22Rv1 (cell line): ENCODE measurements around the gene CRELD2.

Experiments
- H3K27ac ChIP-seq: fragments of 450-650 bp; 2 replicates; pipeline ENCODE4 v1.5.1; 2017
- CTCF ChIP-seq: fragments of 450-650 bp; IDR thresholded peaks from 2 replicates; pipeline ENCODE4 v1.5.1; 2017; ENCODE audit warnings: mild to moderate bottlenecking
- ZFX ChIP-seq: fragments of 450-650 bp; IDR thresholded peaks from 2 replicates; pipeline ENCODE4 v1.6.1; 2017; ENCODE audit warnings: antibody characterized with exemption, borderline replicate concordance

The CRELD2 gene

GRCh38 chr22:49922926-49923325 is 4.5 kb downstream of the CRELD2 start:
- H3K27ac ChIP-seq, result no peak overlapping the region
- TF ChIP-seq ZFX, result no peak
- no peak for TF ChIP-seq CTCF

- H3K27ac ChIP-seq, result no peak overlapping the region
- TF ChIP-seq ZFX, result no peak
- no peak; the same call in 1 of the 2 replicates for TF ChIP-seq CTCF
Observed at GRCh38 chr22:49923445-49923844, 5.0 kb downstream of the CRELD2 start.

GRCh38 chr22:49924113-49924833 is 5.8 kb downstream of the CRELD2 start:
- peak overlapping the region; percentile 3; the same call in 1 of the 2 replicates for H3K27ac ChIP-seq
- TF ChIP-seq ZFX (no peak), CTCF (no peak)

- H3K27ac ChIP-seq, result no peak overlapping the region; the same call in 1 of the 2 replicates
- TF ChIP-seq ZFX (no peak), CTCF (no peak)
Observed at GRCh38 chr22:49925525-49926128, 7.2 kb downstream of the CRELD2 start.

GRCh38 chr22:49926916-49927315 is 8.5 kb downstream of the CRELD2 start:
- peak overlapping the region; percentile 30 for H3K27ac ChIP-seq
- TF ChIP-seq CTCF, result no peak
- no peak for TF ChIP-seq ZFX

- no peak for TF ChIP-seq ZFX
- TF ChIP-seq CTCF, result no peak
- H3K27ac ChIP-seq, result peak overlapping the region; percentile 30
Observed at GRCh38 chr22:49927483-49928184, 9.2 kb downstream of the CRELD2 start.

- H3K27ac ChIP-seq, result peak overlapping the region; percentile 30; the same call in 1 of the 2 replicates
- TF ChIP-seq CTCF (no peak), ZFX (no peak)
Observed at GRCh38 chr22:49928185-49928495, 9.7 kb downstream of the CRELD2 start.
